ENCODE data around the gene CYP19A1.

Gene CYP19A1

GRCh38 chr15:51338496-51338895, at the start of gene CYP19A1:
CYP19A1 (minus strand) TSS chr15:51338596; CDS start chr15:51242912, 95,684 bp downstream.
- in situ Hi-C loops (cut with MboI; ENCODE audit: low pct_unique_long_range_greater_than_20kb, low sequenced_read_pairs) = no loop called here

GRCh38 chr15:51387699-51388041, 49.3 kb upstream of the CYP19A1 start:
- no peak for DNase-seq
- in situ Hi-C loops (cut with MboI; ENCODE audit: low pct_unique_long_range_greater_than_20kb, low sequenced_read_pairs) = no loop called here

More at GRCh38 chr15:51338496-51338895, at the start of gene CYP19A1:
- DNase-seq = no peak

GRCh38 chr15:51386960-51387698, 48.7 kb upstream of the CYP19A1 start:
- no peak for DNase-seq
- in situ Hi-C loops (cut with MboI; ENCODE audit: low pct_unique_long_range_greater_than_20kb, low sequenced_read_pairs) = no loop called here

GRCh38 chr15:51386486-51386885, 48.1 kb upstream of the CYP19A1 start:
- no peak for DNase-seq
- in situ Hi-C loops (cut with MboI; ENCODE audit: low pct_unique_long_range_greater_than_20kb, low sequenced_read_pairs) = no loop called here

- in situ Hi-C loops (cut with MboI; ENCODE audit: low pct_unique_long_range_greater_than_20kb, low sequenced_read_pairs) = no loop called here
- no peak for DNase-seq
Measured at GRCh38 chr15:51386029-51386428, 47.6 kb upstream of the CYP19A1 start.

- in situ Hi-C loops (cut with MboI; ENCODE audit: low pct_unique_long_range_greater_than_20kb, low sequenced_read_pairs) = no loop called here
- peak; percentile 22 for DNase-seq
Measured at GRCh38 chr15:51382787-51383186, 44.4 kb upstream of the CYP19A1 start.

- DNase-seq = peak; percentile 73
- in situ Hi-C loops (cut with MboI; ENCODE audit: low pct_unique_long_range_greater_than_20kb, low sequenced_read_pairs) = no loop called here
Measured at GRCh38 chr15:51380999-51381806, 42.8 kb upstream of the CYP19A1 start.

GRCh38 chr15:51379390-51379789, 41.0 kb upstream of the CYP19A1 start:
- no peak for DNase-seq
- in situ Hi-C loops (cut with MboI; ENCODE audit: low pct_unique_long_range_greater_than_20kb, low sequenced_read_pairs) = no loop called here

GRCh38 chr15:51378406-51378805, 40.0 kb upstream of the CYP19A1 start:
- in situ Hi-C loops (cut with MboI; ENCODE audit: low pct_unique_long_range_greater_than_20kb, low sequenced_read_pairs) = no loop called here

GRCh38 chr15:51377038-51377786, 38.8 kb upstream of the CYP19A1 start:
- in situ Hi-C loops (cut with MboI; ENCODE audit: low pct_unique_long_range_greater_than_20kb, low sequenced_read_pairs) = no loop called here
- no peak for DNase-seq

More at GRCh38 chr15:51378406-51378805, 40.0 kb upstream of the CYP19A1 start:
- no peak for DNase-seq

- in situ Hi-C loops (cut with MboI; ENCODE audit: low pct_unique_long_range_greater_than_20kb, low sequenced_read_pairs) = no loop called here
- DNase-seq = no peak
Measured at GRCh38 chr15:51375966-51376640, 37.7 kb upstream of the CYP19A1 start.

- in situ Hi-C loops (cut with MboI; ENCODE audit: low pct_unique_long_range_greater_than_20kb, low sequenced_read_pairs) = no loop called here
- DNase-seq = no peak
Measured at GRCh38 chr15:51374131-51374530, 35.7 kb upstream of the CYP19A1 start.

GRCh38 chr15:51371266-51371665, 32.9 kb upstream of the CYP19A1 start:
- in situ Hi-C loops (cut with MboI; ENCODE audit: low pct_unique_long_range_greater_than_20kb, low sequenced_read_pairs) = no loop called here
- no peak for DNase-seq

- DNase-seq = no peak
- in situ Hi-C loops (cut with MboI; ENCODE audit: low pct_unique_long_range_greater_than_20kb, low sequenced_read_pairs) = no loop called here
Measured at GRCh38 chr15:51369451-51369761, 31.0 kb upstream of the CYP19A1 start.

- in situ Hi-C loops (cut with MboI; ENCODE audit: low pct_unique_long_range_greater_than_20kb, low sequenced_read_pairs) = no loop called here
- no peak for DNase-seq
Measured at GRCh38 chr15:51368751-51369450, 30.5 kb upstream of the CYP19A1 start.

- DNase-seq = no peak
- in situ Hi-C loops (cut with MboI; ENCODE audit: low pct_unique_long_range_greater_than_20kb, low sequenced_read_pairs) = no loop called here
Measured at GRCh38 chr15:51368307-51368706, 29.9 kb upstream of the CYP19A1 start.

- in situ Hi-C loops (cut with MboI; ENCODE audit: low pct_unique_long_range_greater_than_20kb, low sequenced_read_pairs) = no loop called here
- no peak for DNase-seq
Measured at GRCh38 chr15:51367322-51367976, 29.1 kb upstream of the CYP19A1 start.

- no peak for DNase-seq
- in situ Hi-C loops (cut with MboI; ENCODE audit: low pct_unique_long_range_greater_than_20kb, low sequenced_read_pairs) = no loop called here
Measured at GRCh38 chr15:51366920-51367319, 28.5 kb upstream of the CYP19A1 start.

All from KBM-7 (cell line).